Heart left ventricle (tissue), 13 donors: Measurements from ENCODE around the gene TSPAN7.

Experiments
- POLR2A ChIP-seq, 2 donors: fragments of 450-650 bp; IDR thresholded peaks; one replicate each; pipeline ENCODE4 v1.6.1; 2017; ENCODE audit warnings: antibody characterized with exemption in 2 of 2, mild to moderate bottlenecking in 2 of 2, moderate library complexity in 2 of 2
- TF ChIP-seq, protein P1 (sequence below), 12 donors: fragments of 200-600 bp; sonication (generic) in 4 of 12; IDR thresholded peaks; one replicate each; pipeline versions ENCODE4 v1.5.0 to v1.8.0; 2018 to 2022; ENCODE audit warnings: antibody characterized with exemption in 12 of 12, mild to moderate bottlenecking in 5 of 12
- donor health status: ischemic (EF 13 %, LVEDD 7.1; RV severe dilation, severe dysfunction).
- donor health status: DM: no; HTN: yes; CAD: no.
- donor health status: DM: no; HTN: no; CAD: no.
- donor health status: ischemic (EF 25% LVEDD 6.9; RV normal size, moderate dysfunction).
- donor health status: ischemic (EF 25% LVEDD 5.7; RV mildly dilated, moderate dysfunction).
- donor health status: ischemic (EF 35%, LVEDD 5.7; RV mildly dilated, moderate dysfunction).
- donor health status: nonischemic (EF 11% LVEDD 7.7; RV severe dilation, severe dysfunction).
- donor health status: DM: yes; HTN: yes; CAD: no.
- donor health status: PGD.
- donor health status: ischemic (EF 29% LVEDD 5.4; RV normal size, mild dysfunction).
- donor health status: nonischemic (EF 23%, LVEDD 6.1; RV moderate dilation, normal function).

DNA sequence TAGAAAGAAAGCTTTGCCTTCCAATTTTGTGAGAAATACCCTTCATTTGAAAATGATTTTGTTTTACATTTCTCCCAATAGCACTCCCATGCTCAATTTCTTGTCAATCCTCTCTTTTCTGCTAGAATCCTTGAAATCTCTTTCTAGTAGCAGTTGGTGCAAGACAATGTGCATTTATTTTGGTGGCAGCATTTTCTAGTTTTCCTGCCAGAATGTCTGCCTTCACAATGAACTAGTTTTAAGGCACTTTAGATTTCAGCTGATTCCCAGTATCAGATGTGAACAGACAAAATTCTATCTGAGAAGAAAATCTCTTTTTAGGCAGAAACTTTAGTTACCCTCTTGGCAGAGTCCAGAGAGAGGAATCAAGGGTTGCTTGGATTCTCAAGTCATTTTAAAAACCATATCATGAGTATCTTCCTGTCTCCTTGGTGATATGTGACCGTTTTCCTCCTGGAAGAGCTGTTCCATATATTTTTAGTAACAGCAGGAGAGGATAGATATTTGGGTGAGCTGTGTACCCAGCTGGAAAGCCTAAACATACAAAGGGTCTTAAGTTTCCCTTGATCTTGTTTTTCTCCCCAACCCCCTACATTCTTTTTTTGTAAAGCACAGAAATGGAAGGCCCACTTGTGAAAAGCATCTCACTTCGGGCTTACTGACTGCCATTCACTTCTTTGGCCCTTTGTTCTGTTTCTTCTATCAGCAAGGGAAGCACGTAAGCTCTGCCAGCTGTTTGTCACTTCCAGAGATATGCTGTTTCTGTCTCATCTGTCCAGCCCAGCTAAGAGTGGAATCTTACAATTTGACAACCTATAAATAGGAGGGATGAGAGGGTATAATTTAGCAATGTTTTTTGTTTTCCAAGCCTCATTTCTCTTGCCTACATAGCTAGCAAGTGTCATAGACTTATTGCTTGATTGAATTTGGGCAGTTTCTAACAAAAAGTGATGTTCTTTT, 38.7 kb downstream of the TSPAN7 start:
- TF ChIP-seq, protein P1, sequence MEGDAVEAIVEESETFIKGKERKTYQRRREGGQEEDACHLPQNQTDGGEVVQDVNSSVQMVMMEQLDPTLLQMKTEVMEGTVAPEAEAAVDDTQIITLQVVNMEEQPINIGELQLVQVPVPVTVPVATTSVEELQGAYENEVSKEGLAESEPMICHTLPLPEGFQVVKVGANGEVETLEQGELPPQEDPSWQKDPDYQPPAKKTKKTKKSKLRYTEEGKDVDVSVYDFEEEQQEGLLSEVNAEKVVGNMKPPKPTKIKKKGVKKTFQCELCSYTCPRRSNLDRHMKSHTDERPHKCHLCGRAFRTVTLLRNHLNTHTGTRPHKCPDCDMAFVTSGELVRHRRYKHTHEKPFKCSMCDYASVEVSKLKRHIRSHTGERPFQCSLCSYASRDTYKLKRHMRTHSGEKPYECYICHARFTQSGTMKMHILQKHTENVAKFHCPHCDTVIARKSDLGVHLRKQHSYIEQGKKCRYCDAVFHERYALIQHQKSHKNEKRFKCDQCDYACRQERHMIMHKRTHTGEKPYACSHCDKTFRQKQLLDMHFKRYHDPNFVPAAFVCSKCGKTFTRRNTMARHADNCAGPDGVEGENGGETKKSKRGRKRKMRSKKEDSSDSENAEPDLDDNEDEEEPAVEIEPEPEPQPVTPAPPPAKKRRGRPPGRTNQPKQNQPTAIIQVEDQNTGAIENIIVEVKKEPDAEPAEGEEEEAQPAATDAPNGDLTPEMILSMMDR (IDR thresholded peaks at IDR 0.05), result no peak
- TF ChIP-seq POLR2A (IDR thresholded peaks at IDR 0.05), result no peak
